ENCODE results near the gene SNRPN. TPM values are rescaled to one million over a fixed set of nuclear protein-coding genes. Genes with fewer than 3 reads are reported as not detected.

Gene SNRPN
- total RNA-seq, 1 experiment from 2014 or later, result 800 TPM

DNA sequence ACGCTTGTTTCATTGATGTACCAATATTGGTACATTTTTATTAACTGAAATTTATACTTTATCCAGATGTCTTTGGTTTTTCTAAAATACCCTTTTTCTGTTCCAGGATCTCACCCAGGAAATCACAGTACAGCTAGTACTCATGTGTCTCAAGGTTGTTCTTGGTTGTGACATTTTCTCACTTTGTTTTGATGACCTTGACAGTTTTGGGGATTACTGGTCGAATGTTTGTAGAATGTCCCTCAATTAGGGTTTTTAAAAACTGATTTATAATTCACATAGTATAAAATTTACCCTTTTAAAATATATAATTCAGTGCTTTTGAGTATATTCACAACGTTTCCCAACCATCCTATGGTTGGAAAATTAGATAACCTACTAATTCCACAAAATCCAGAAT is 6.3 kb upstream of the SNRPN start (continued):
- TF ChIP-seq NR3C1 (CRISPR knock-in tag; conservative IDR thresholded peaks at IDR 0.05; ENCODE audit: low read depth), result no peak

DNA sequence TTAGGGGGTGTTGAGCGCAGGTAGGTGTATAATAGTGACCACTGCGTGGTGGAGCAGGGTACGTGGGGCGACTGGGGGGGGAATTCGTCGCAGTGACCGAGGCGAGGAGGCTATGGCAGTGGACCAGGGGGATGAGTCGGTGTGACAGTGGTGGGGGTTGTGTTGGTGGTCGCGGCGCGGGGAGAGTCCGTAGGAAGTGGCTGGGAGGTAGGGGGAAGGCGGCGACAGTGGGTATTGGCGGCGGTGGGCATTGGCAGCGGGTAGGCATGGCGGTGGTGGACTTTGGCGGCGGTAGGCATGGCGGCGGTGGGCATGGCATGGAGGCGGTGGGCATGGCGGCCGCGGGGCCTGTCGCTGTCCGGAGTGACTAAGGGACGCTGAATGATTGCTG is 739 bp downstream of the SNRPN start:
- ChIA-PET CTCF (interaction anchor here (0.6 to 1.2 kb wide), 4 partner anchors 99 to 600 kb away, joined by 3 to 4 read pairs (median 3); no protein-coding TSS in a partner anchor), POLR2A (interaction anchor here (0.6 to 2.1 kb wide), 12 partner anchors 12 to 259 kb away, joined by 3 to 13 read pairs (median 4); no protein-coding TSS in a partner anchor)
- Mint-ChIP-seq H3K27me3 (ENCODE audit: low read depth) (peaks cover 2% of the 10 kb centered on the region), H3K9me3 (peaks cover 15% of the 10 kb centered on the region; the same call in 1 of the 2 replicates), H3K4me3 (peak overlapping the region; percentile 89), H3K36me3 (peaks cover 52% of the 10 kb centered on the region), H3K27ac (peak overlapping the region; percentile 97), H3K4me1 (peaks cover 48% of the 10 kb centered on the region)
- ATAC-seq (no peak), DNase-seq (ENCODE audit: low spot score) (no peak)
- TF ChIP-seq ZNF532 (CRISPR knock-in tag; IDR thresholded peaks at IDR 0.05; ENCODE audit: borderline replicate concordance) (no peak), NFE2L1 (CRISPR knock-in tag; IDR thresholded peaks at IDR 0.05) (peak; percentile 57; the same call in 1 of the 2 replicates), FOXP1 (CRISPR knock-in tag; IDR thresholded peaks at IDR 0.05; ENCODE audit: borderline replicate concordance) (peak; percentile 56; the same call in 1 of the 2 replicates), CBFB (CRISPR knock-in tag; IDR thresholded peaks at IDR 0.05; ENCODE audit: low read depth) (no peak), EMX1 (CRISPR knock-in tag; IDR thresholded peaks at IDR 0.05) (0 out of 2 replicates have a peak, but pooled peaks have one; percentile 31), ZNF219 (CRISPR knock-in tag; IDR thresholded peaks at IDR 0.05; ENCODE audit: borderline replicate concordance) (no peak), E2F4 (CRISPR knock-in tag; IDR thresholded peaks at IDR 0.05; ENCODE audit: borderline replicate concordance, low read depth) (0 out of 2 replicates have a peak, but pooled peaks have one; percentile 28), ZBTB21 (CRISPR knock-in tag; IDR thresholded peaks at IDR 0.05; ENCODE audit: borderline replicate concordance) (no peak), JUN (CRISPR knock-in tag; IDR thresholded peaks at IDR 0.05) (no peak), NFATC4 (CRISPR knock-in tag; IDR thresholded peaks at IDR 0.05) (no peak), CDX4 (CRISPR knock-in tag; IDR thresholded peaks at IDR 0.05; ENCODE audit: borderline replicate concordance) (no peak), NFYB (CRISPR knock-in tag; conservative IDR thresholded peaks at IDR 0.05; ENCODE audit: low read depth) (no peak), AFF4 (CRISPR knock-in tag; IDR thresholded peaks at IDR 0.05; ENCODE audit: borderline replicate concordance) (no peak)
- TF ChIP-seq, protein P1, sequence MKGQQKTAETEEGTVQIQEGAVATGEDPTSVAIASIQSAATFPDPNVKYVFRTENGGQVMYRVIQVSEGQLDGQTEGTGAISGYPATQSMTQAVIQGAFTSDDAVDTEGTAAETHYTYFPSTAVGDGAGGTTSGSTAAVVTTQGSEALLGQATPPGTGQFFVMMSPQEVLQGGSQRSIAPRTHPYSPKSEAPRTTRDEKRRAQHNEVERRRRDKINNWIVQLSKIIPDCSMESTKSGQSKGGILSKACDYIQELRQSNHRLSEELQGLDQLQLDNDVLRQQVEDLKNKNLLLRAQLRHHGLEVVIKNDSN (CRISPR knock-in tag; IDR thresholded peaks at IDR 0.05), result no peak
- TF ChIP-seq, protein P2, sequence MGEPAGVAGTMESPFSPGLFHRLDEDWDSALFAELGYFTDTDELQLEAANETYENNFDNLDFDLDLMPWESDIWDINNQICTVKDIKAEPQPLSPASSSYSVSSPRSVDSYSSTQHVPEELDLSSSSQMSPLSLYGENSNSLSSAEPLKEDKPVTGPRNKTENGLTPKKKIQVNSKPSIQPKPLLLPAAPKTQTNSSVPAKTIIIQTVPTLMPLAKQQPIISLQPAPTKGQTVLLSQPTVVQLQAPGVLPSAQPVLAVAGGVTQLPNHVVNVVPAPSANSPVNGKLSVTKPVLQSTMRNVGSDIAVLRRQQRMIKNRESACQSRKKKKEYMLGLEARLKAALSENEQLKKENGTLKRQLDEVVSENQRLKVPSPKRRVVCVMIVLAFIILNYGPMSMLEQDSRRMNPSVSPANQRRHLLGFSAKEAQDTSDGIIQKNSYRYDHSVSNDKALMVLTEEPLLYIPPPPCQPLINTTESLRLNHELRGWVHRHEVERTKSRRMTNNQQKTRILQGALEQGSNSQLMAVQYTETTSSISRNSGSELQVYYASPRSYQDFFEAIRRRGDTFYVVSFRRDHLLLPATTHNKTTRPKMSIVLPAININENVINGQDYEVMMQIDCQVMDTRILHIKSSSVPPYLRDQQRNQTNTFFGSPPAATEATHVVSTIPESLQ (CRISPR knock-in tag; IDR thresholded peaks at IDR 0.05), result 0 out of 2 replicates have a peak, but pooled peaks have one; percentile 11
- TF ChIP-seq, protein P3, sequence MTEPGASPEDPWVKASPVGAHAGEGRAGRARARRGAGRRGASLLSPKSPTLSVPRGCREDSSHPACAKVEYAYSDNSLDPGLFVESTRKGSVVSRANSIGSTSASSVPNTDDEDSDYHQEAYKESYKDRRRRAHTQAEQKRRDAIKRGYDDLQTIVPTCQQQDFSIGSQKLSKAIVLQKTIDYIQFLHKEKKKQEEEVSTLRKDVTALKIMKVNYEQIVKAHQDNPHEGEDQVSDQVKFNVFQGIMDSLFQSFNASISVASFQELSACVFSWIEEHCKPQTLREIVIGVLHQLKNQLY (CRISPR knock-in tag; IDR thresholded peaks at IDR 0.05), result no peak
- TF ChIP-seq, protein P4, sequence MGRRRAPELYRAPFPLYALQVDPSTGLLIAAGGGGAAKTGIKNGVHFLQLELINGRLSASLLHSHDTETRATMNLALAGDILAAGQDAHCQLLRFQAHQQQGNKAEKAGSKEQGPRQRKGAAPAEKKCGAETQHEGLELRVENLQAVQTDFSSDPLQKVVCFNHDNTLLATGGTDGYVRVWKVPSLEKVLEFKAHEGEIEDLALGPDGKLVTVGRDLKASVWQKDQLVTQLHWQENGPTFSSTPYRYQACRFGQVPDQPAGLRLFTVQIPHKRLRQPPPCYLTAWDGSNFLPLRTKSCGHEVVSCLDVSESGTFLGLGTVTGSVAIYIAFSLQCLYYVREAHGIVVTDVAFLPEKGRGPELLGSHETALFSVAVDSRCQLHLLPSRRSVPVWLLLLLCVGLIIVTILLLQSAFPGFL (CRISPR knock-in tag; IDR thresholded peaks at IDR 0.05; ENCODE audit: borderline replicate concordance), result no peak
- TF ChIP-seq, protein P5, sequence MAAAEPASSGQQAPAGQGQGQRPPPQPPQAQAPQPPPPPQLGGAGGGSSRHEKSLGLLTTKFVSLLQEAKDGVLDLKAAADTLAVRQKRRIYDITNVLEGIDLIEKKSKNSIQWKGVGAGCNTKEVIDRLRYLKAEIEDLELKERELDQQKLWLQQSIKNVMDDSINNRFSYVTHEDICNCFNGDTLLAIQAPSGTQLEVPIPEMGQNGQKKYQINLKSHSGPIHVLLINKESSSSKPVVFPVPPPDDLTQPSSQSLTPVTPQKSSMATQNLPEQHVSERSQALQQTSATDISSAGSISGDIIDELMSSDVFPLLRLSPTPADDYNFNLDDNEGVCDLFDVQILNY (CRISPR knock-in tag; IDR thresholded peaks at IDR 0.05), result no peak
